HL-60 (cell line): ENCODE measurements around the gene NUP43.

Experiments
- CTCF ChIP-seq: IDR thresholded peaks from one replicate; pipeline ENCODE4 v1.5.1; 2011; ENCODE audit warnings: low read length, control low read depth, inconsistent platforms; ENCODE audit not compliant: insufficient read depth
- REST ChIP-seq: IDR thresholded peaks from 2 replicates; pipeline ENCODE4 v1.6.1; 2012; ENCODE audit warnings: low read depth; ENCODE audit not compliant: insufficient replicate concordance
- SPI1 ChIP-seq: IDR thresholded peaks from 2 replicates; pipeline ENCODE4 v1.6.1; 2012; ENCODE audit warnings: low read depth, mild to moderate bottlenecking, borderline replicate concordance

GRCh38 chr6:149733089-149733720 lies 13.1 kb downstream of the NUP43 start:
- TF ChIP-seq CTCF: no peak
- TF ChIP-seq SPI1: no peak
- TF ChIP-seq REST: no peak
